ENCODE data around the gene GOLGA3.

Gene GOLGA3

GRCh38 chr12:132723764-132724140 lies 104.9 kb downstream of the GOLGA3 start:
- TF ChIP-seq MAX (IDR thresholded peaks at IDR 0.05; ENCODE audit: low read depth, low read length): no peak
- TF ChIP-seq CTCF (IDR thresholded peaks at IDR 0.05; ENCODE audit: low read depth, low read length): no peak
- TF ChIP-seq POLR2A (IDR thresholded peaks at IDR 0.05; ENCODE audit: extremely low read depth, insufficient read length): no peak
- no peak for TF ChIP-seq MYC (IDR thresholded peaks at IDR 0.05; ENCODE audit: low read depth, low read length)
- H3K4me3 ChIP-seq (ENCODE audit: low read depth, low read length): no peak overlapping the region
- no peak for DNase-seq (ENCODE audit: low read depth)

- TF ChIP-seq MAX (IDR thresholded peaks at IDR 0.05; ENCODE audit: low read depth, low read length): no peak
- TF ChIP-seq MYC (IDR thresholded peaks at IDR 0.05; ENCODE audit: low read depth, low read length): no peak
- TF ChIP-seq POLR2A (IDR thresholded peaks at IDR 0.05; ENCODE audit: extremely low read depth, insufficient read length): no peak
- TF ChIP-seq CTCF (IDR thresholded peaks at IDR 0.05; ENCODE audit: low read depth, low read length): no peak
- no peak overlapping the region for H3K4me3 ChIP-seq (ENCODE audit: low read depth, low read length)
- DNase-seq (ENCODE audit: low read depth): no peak
Measured at GRCh38 chr12:132723015-132723763, 105.5 kb downstream of the GOLGA3 start.

- TF ChIP-seq MAX (IDR thresholded peaks at IDR 0.05; ENCODE audit: low read depth, low read length) (no peak), CTCF (IDR thresholded peaks at IDR 0.05; ENCODE audit: low read depth, low read length) (no peak), POLR2A (IDR thresholded peaks at IDR 0.05; ENCODE audit: extremely low read depth, insufficient read length) (no peak), MYC (IDR thresholded peaks at IDR 0.05; ENCODE audit: low read depth, low read length) (no peak)
- no peak for DNase-seq (ENCODE audit: low read depth)
- no peak overlapping the region for H3K4me3 ChIP-seq (ENCODE audit: low read depth, low read length)
Measured at GRCh38 chr12:132720606-132721345, 107.9 kb downstream of the GOLGA3 start.

- DNase-seq (ENCODE audit: low read depth): no peak
- TF ChIP-seq MYC (IDR thresholded peaks at IDR 0.05; ENCODE audit: low read depth, low read length) (no peak), POLR2A (IDR thresholded peaks at IDR 0.05; ENCODE audit: extremely low read depth, insufficient read length) (no peak)
- no peak overlapping the region for H3K4me3 ChIP-seq (ENCODE audit: low read depth, low read length)
Measured at GRCh38 chr12:132719954-132720324, 108.7 kb downstream of the GOLGA3 start.

- no peak for TF ChIP-seq POLR2A (IDR thresholded peaks at IDR 0.05; ENCODE audit: extremely low read depth, insufficient read length)
- TF ChIP-seq MYC (IDR thresholded peaks at IDR 0.05; ENCODE audit: low read depth, low read length): no peak
- TF ChIP-seq MAX (IDR thresholded peaks at IDR 0.05; ENCODE audit: low read depth, low read length): no peak
Measured at GRCh38 chr12:132719141-132719953, 109.3 kb downstream of the GOLGA3 start.

More at GRCh38 chr12:132719141-132719953, 109.3 kb downstream of the GOLGA3 start:
- no peak for DNase-seq (ENCODE audit: low read depth)
- H3K4me3 ChIP-seq (ENCODE audit: low read depth, low read length): no peak overlapping the region

Measured in NB4 (cell line).